ENCODE data around the gene SORT1. TPM values are rescaled to one million over a fixed set of nuclear protein-coding genes. Genes with fewer than 3 reads are reported as not detected.

SORT1 gene
- total and polyA plus RNA-seq, 2 experiments from 2014 or later = 25.0 to 27.6 TPM

GRCh38 chr1:109357616-109358015, 40.1 kb downstream of the SORT1 start:
- no peaks in the 10 kb centered on the region for H3K4me1 ChIP-seq (ENCODE audit: low read depth)
- no peaks in the 10 kb centered on the region for H3K9me3 ChIP-seq (ENCODE audit: low read depth)
- H3K4me3 ChIP-seq = no peak overlapping the region
- peak in 1 of 2 donors; percentile 44 for DNase-seq (ENCODE audit: low read depth in 1 of 2, low spot score in 1 of 2)
- peaks cover 13% of the 10 kb centered on the region for H3K36me3 ChIP-seq
- TF ChIP-seq, protein P1, sequence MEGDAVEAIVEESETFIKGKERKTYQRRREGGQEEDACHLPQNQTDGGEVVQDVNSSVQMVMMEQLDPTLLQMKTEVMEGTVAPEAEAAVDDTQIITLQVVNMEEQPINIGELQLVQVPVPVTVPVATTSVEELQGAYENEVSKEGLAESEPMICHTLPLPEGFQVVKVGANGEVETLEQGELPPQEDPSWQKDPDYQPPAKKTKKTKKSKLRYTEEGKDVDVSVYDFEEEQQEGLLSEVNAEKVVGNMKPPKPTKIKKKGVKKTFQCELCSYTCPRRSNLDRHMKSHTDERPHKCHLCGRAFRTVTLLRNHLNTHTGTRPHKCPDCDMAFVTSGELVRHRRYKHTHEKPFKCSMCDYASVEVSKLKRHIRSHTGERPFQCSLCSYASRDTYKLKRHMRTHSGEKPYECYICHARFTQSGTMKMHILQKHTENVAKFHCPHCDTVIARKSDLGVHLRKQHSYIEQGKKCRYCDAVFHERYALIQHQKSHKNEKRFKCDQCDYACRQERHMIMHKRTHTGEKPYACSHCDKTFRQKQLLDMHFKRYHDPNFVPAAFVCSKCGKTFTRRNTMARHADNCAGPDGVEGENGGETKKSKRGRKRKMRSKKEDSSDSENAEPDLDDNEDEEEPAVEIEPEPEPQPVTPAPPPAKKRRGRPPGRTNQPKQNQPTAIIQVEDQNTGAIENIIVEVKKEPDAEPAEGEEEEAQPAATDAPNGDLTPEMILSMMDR (IDR thresholded peaks at IDR 0.05; ENCODE audit: low read depth, low read length) = no peak
- no peaks in the 10 kb centered on the region for H3K27me3 ChIP-seq
- H3K27ac ChIP-seq = no peak overlapping the region

GRCh38 chr1:109356915-109357314, 40.8 kb downstream of the SORT1 start:
- TF ChIP-seq, protein P1 (IDR thresholded peaks at IDR 0.05; ENCODE audit: low read depth, low read length) = no peak
- Histone ChIP-seq H3K9me3 (ENCODE audit: low read depth) (no peaks in the 10 kb centered on the region), H3K27me3 (no peaks in the 10 kb centered on the region), H3K27ac (no peak overlapping the region), H3K36me3 (peaks cover 13% of the 10 kb centered on the region), H3K4me1 (ENCODE audit: low read depth) (no peaks in the 10 kb centered on the region), H3K4me3 (no peak overlapping the region)
- DNase-seq (ENCODE audit: low read depth in 1 of 2, low spot score in 1 of 2) = no peak

DNA sequence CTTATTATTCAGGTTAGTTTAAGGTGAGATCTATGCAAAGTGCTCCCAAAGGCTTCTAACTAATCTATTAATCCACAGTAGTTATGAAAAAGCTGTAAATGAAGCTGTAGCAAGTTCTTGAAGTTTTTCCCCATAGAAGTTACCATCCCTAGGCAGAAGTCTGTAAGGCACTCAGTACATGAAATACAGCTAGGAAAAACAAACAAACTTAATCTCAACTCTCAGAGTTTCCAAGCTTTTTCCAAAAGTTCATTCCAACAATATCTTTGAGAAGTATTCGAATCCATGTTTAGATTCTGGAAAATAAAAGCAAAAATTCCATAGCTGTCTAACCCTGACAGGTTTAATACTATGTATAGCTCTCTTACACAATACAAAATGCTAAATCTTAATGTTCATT, 41.2 kb downstream of the SORT1 start:
- TF ChIP-seq, protein P1 (IDR thresholded peaks at IDR 0.05; ENCODE audit: low read depth, low read length) = no peak
- Histone ChIP-seq H3K4me1 (ENCODE audit: low read depth) (no peaks in the 10 kb centered on the region), H3K4me3 (no peak overlapping the region), H3K27ac (no peak overlapping the region), H3K9me3 (ENCODE audit: low read depth) (no peaks in the 10 kb centered on the region), H3K27me3 (no peaks in the 10 kb centered on the region), H3K36me3 (peaks cover 15% of the 10 kb centered on the region)
- DNase-seq (ENCODE audit: low read depth in 1 of 2, low spot score in 1 of 2) = no peak

DNA sequence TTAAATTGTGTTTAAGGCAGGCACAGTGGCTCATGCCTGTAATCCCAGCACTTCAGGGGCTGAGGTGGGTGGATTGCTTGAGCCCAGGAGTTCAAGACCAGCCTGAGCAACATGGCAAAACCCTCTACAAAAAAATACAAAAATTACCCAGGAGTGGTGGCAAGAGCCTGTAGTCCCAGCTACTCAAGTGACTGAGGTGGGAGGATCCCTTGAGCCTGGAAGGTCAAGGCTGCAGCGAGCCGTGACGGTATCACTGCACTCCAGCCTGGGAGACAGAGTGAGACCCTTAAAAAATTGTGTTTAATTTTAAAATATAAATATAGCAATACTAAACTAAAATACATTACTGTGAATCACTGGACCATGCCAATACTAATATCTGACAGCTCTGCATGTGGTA, 42.8 kb downstream of the SORT1 start:
- Histone ChIP-seq H3K4me1 (ENCODE audit: low read depth) (no peaks in the 10 kb centered on the region), H3K36me3 (peaks cover 29% of the 10 kb centered on the region), H3K4me3 (no peak overlapping the region), H3K9me3 (ENCODE audit: low read depth) (no peaks in the 10 kb centered on the region), H3K27me3 (no peaks in the 10 kb centered on the region), H3K27ac (no peak overlapping the region)
- no peak for DNase-seq (ENCODE audit: low read depth in 1 of 2, low spot score in 1 of 2)
- TF ChIP-seq, protein P1 (IDR thresholded peaks at IDR 0.05; ENCODE audit: low read depth, low read length) = no peak

- TF ChIP-seq, protein P1 (IDR thresholded peaks at IDR 0.05; ENCODE audit: low read depth, low read length) = no peak
- H3K4me3 ChIP-seq = no peak overlapping the region
- H3K27me3 ChIP-seq = no peaks in the 10 kb centered on the region
- H3K9me3 ChIP-seq (ENCODE audit: low read depth) = no peaks in the 10 kb centered on the region
- H3K36me3 ChIP-seq = peaks cover 42% of the 10 kb centered on the region
- no peak for DNase-seq (ENCODE audit: low read depth in 1 of 2, low spot score in 1 of 2)
- peaks cover 3% of the 10 kb centered on the region for H3K4me1 ChIP-seq (ENCODE audit: low read depth)
- no peak overlapping the region for H3K27ac ChIP-seq
These were observed 46.3 kb downstream of the SORT1 start for GRCh38 chr1:109351457-109351856.

GRCh38 chr1:109350655-109351054, 47.1 kb downstream of the SORT1 start:
- TF ChIP-seq, protein P1 (IDR thresholded peaks at IDR 0.05; ENCODE audit: low read depth, low read length) = no peak
- no peak overlapping the region for H3K4me3 ChIP-seq

More at GRCh38 chr1:109350655-109351054, 47.1 kb downstream of the SORT1 start:
- Histone ChIP-seq H3K9me3 (ENCODE audit: low read depth) (no peaks in the 10 kb centered on the region), H3K27me3 (no peaks in the 10 kb centered on the region), H3K4me1 (ENCODE audit: low read depth) (peaks cover 3% of the 10 kb centered on the region), H3K36me3 (peaks cover 42% of the 10 kb centered on the region), H3K27ac (no peak overlapping the region)
- DNase-seq (ENCODE audit: low read depth in 1 of 2, low spot score in 1 of 2) = no peak
